Measurements from ENCODE around the gene APP. TPM values are rescaled to one million over a fixed set of nuclear protein-coding genes. Genes with fewer than 3 reads are reported as not detected.

Gene APP
- total RNA-seq, 1 donor from 2014 or later = 306 TPM

- Histone ChIP-seq H2AFZ (replicated peaks) (no peak overlapping the region), H3K4me3 (peak overlapping the region; percentile 15), H3K27ac (peak overlapping the region; percentile 96), H3K79me2 (ENCODE audit: low read depth) (peaks cover 16% of the 10 kb centered on the region), H3K4me2 (peak overlapping the region; percentile 61), H3K27me3 (no peaks in the 10 kb centered on the region), H3K36me3 (no peaks in the 10 kb centered on the region), H4K20me1 (ENCODE audit: low read depth) (peaks cover 8% of the 10 kb centered on the region), H3K4me1 (peaks cover 32% of the 10 kb centered on the region), H3K9me3 (ENCODE audit: low read depth) (no peaks in the 10 kb centered on the region), H3F3A (ENCODE audit: low read depth) (peaks cover 37% of the 10 kb centered on the region), H3K9ac (no peak overlapping the region)
- Mint-ChIP-seq H3K9me3 (no peaks in the 10 kb centered on the region), H3K27ac (no peak overlapping the region), H3K27me3 (ENCODE audit: insufficient read depth, low read depth) (peaks cover 2% of the 10 kb centered on the region), H3K4me3 (no peak overlapping the region), H3K36me3 (peaks cover 33% of the 10 kb centered on the region), H3K4me1 (peaks cover 28% of the 10 kb centered on the region)
- TF ChIP-seq CTCF (IDR thresholded peaks at IDR 0.05) (no peak), EZH2phosphoT487 (IDR thresholded peaks at IDR 0.05) (no peak), EZH2 (IDR thresholded peaks at IDR 0.05) (no peak)
- DNase-seq (ENCODE audit: low spot score) = peak; percentile 38
Observed at GRCh38 chr21:25961042-25961441, 209.5 kb downstream of the APP start.

GRCh38 chr21:25960402-25960801 is 210.2 kb downstream of the APP start:
- peaks cover 35% of the 10 kb centered on the region for H3K36me3 Mint-ChIP-seq
- H3K27ac ChIP-seq = peak overlapping the region; percentile 96

GRCh38 chr21:25959799-25960198 is 210.8 kb downstream of the APP start:
- TF ChIP-seq EZH2 (IDR thresholded peaks at IDR 0.05) = no peak
- TF ChIP-seq EZH2phosphoT487 (IDR thresholded peaks at IDR 0.05) = no peak
- TF ChIP-seq CTCF (IDR thresholded peaks at IDR 0.05) = no peak
- H3K9ac ChIP-seq = no peak overlapping the region
- H3K4me2 ChIP-seq = peak overlapping the region; percentile 31
- Mint-ChIP-seq H3K4me3 (no peak overlapping the region), H3K36me3 (peaks cover 34% of the 10 kb centered on the region), H3K27ac (no peak overlapping the region), H3K27me3 (ENCODE audit: insufficient read depth, low read depth) (peaks cover 2% of the 10 kb centered on the region), H3K9me3 (no peaks in the 10 kb centered on the region), H3K4me1 (peaks cover 28% of the 10 kb centered on the region)
- peaks cover 37% of the 10 kb centered on the region for H3F3A ChIP-seq (ENCODE audit: low read depth)
- peaks cover 6% of the 10 kb centered on the region for H3K36me3 ChIP-seq
- no peak overlapping the region for H2AFZ ChIP-seq (replicated peaks)
- H3K79me2 ChIP-seq (ENCODE audit: low read depth) = peaks cover 16% of the 10 kb centered on the region
- H3K9me3 ChIP-seq (ENCODE audit: low read depth) = no peaks in the 10 kb centered on the region
- H3K4me3 ChIP-seq = no peak overlapping the region
- DNase-seq (ENCODE audit: low spot score) = no peak
- peaks cover 32% of the 10 kb centered on the region for H3K4me1 ChIP-seq
- no peaks in the 10 kb centered on the region for H3K27me3 ChIP-seq
- H4K20me1 ChIP-seq (ENCODE audit: low read depth) = peaks cover 8% of the 10 kb centered on the region
- H3K27ac ChIP-seq = peak overlapping the region; percentile 96

More at GRCh38 chr21:25960402-25960801, 210.2 kb downstream of the APP start:
- Histone ChIP-seq H3K79me2 (ENCODE audit: low read depth) (peaks cover 16% of the 10 kb centered on the region), H3K27me3 (no peaks in the 10 kb centered on the region), H3K4me3 (peak overlapping the region; percentile 15), H3K36me3 (peaks cover 2% of the 10 kb centered on the region), H3K9ac (no peak overlapping the region), H3F3A (ENCODE audit: low read depth) (peaks cover 37% of the 10 kb centered on the region), H3K4me2 (peak overlapping the region; percentile 61), H2AFZ (replicated peaks) (no peak overlapping the region), H3K9me3 (ENCODE audit: low read depth) (no peaks in the 10 kb centered on the region), H4K20me1 (ENCODE audit: low read depth) (peaks cover 8% of the 10 kb centered on the region), H3K4me1 (peaks cover 32% of the 10 kb centered on the region)
- peaks cover 2% of the 10 kb centered on the region for H3K27me3 Mint-ChIP-seq (ENCODE audit: insufficient read depth, low read depth)
- TF ChIP-seq CTCF (IDR thresholded peaks at IDR 0.05) = no peak
- no peak for TF ChIP-seq EZH2phosphoT487 (IDR thresholded peaks at IDR 0.05)
- TF ChIP-seq EZH2 (IDR thresholded peaks at IDR 0.05) = no peak
- H3K4me3 Mint-ChIP-seq = no peak overlapping the region
- peaks cover 28% of the 10 kb centered on the region for H3K4me1 Mint-ChIP-seq
- no peak overlapping the region for H3K27ac Mint-ChIP-seq
- H3K9me3 Mint-ChIP-seq = no peaks in the 10 kb centered on the region
- DNase-seq (ENCODE audit: low spot score) = peak; percentile 78

Measured in neural progenitor cell (in vitro differentiated cells).